Fibroblast of skin of scalp (primary cell): ENCODE measurements around the gene EWSR1.
A peak's percentile ranks its signal among the peaks of the same experiment; 100 is the strongest.

Experiments used
- DNase-seq: peaks from one replicate; pipeline ENCODE4 v3.0.0-alpha.2; 2013

EWSR1 gene

DNA sequence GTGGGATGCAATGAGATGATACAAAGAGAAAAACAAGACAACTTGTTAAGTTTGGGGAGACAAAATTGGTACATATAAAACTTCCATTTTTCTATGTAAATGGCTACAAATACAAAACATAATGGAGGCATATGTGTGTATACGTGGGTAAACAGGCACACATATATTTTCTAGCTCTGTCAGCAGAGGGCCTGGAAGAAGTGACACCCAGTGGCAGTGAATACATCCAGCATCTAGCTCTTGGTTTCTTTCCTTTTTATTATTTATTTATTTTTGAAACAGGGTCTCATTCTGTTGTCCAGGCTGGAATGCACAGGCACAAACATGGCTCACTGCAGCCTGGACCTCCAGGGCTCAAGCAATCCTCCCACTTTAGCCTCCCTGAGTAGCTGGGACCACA is 52.5 kb downstream of the EWSR1 start:
- peak; percentile 29 for DNase-seq

- DNase-seq: no peak
Observed at GRCh38 chr22:29323641-29324040, 55.6 kb downstream of the EWSR1 start.

DNA sequence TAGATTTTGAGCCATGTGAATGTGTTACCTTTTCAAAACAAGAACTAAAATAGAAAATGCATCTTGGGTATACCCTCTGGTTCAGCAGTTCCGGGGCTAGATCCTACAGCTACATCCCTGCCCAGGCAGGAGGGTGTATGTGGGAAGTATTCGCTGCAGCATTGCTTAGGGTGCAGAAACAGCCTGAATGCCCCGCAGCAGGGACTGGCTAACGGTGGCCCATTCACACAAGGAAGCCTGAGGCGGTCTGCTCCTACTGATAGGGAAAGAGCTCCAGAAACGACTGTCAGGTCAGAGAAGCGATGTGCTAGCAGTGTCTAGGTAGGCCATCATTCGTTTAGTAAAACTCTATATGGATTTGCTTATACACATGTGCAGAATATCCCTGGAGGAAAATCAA is 57.3 kb downstream of the EWSR1 start:
- DNase-seq: no peak

GRCh38 chr22:29325785-29326315 is 57.8 kb downstream of the EWSR1 start:
- DNase-seq: no peak

- no peak for DNase-seq
Observed at GRCh38 chr22:29326481-29326880, 58.4 kb downstream of the EWSR1 start.

DNA sequence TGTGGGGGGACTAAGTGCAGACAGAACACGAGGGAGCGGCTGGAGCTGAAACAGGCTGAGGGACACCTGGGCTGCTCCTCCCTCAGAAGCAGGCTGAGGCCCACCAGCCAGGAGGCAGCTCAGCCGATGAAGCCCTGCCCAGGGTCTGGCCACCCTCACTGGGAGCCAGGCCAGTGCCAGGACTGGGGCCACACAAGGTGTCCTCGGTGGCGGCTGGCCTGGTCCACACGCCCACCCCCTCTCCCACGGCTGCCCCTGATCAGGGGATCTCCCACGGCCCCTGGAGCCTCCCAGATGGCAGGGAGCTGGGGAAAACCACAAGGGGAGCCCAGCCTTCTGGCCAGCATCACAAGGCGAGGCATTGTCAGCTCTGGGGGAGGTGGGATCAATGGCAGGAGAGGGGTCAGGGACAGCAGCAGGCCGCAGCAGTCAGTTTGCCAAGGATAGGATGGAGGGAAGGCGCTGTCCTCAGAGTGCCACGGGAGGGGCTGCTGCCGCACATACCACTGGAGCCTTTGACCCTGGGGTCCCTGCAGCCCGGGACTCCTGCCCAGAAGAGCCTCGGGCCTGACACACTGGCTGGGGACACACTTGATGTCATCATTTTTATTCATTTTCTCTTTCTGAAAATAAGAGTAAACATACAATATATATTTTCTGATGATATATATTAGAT is 59.2 kb downstream of the EWSR1 start:
- no peak for DNase-seq

- DNase-seq: no peak
Observed at GRCh38 chr22:29328055-29328454, 60.0 kb downstream of the EWSR1 start.

- no peak for DNase-seq
Observed at GRCh38 chr22:29328566-29329500, 60.8 kb downstream of the EWSR1 start.

DNA sequence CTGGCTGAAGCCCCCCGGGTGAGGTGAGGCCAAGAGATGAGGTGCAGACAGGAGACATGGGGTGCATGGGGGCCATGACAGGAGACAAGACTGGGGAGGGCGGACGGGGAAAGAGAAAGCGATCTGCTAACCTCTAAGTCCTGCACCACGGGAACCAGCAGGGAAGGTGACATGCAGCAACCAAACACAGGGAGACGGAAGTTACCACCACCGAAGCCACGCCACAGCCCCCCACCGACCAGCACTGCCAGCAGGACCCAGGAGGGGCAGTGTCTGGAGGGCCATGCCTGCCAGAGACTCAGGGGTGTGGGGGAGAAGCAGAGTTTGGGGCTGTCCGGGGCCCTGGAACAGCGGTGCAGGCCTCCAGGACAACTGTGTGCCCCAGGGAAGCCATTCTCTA is 61.5 kb downstream of the EWSR1 start:
- no peak for DNase-seq

- no peak for DNase-seq
Observed at GRCh38 chr22:29330291-29330690, 62.2 kb downstream of the EWSR1 start.

DNA sequence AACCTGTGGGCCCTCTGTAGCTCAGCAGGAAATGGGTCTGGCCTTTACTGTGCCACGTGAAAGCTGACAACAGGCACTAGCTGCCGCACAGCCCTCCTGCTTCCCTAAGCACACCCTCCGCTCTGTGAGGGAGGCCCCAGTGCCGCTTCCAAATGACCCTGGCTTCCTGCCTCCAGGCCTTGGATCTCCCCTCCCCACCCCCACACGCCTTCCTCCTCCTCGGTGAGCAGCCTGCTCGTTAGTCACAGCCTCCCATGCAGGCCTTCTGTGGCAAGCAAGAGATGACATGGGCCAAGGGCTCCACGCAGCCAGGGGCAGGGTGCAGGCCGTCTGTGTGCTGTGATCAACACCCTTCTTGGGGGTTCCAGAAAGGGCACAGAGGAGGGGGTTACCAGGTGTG is 62.7 kb downstream of the EWSR1 start:
- peak; percentile 42 for DNase-seq

DNA sequence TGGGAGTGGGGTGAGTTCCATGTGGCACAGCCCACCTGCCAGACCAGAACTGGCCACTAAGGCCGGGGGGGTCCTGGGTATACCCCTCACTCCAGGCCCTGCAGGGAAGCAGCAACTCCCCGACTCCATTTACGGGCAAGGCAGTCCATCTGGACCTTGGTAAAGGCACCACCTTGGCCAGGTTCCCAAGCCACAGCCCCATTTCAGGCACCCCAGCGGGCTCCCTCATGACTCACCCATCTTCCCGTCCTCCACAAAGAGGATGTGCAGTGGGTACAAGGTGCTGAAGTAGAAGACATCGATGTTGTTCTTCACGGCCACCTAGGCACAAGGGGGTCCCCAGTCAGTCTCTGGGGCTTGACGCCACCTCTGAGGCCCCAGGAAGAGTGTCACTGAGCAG is 63.1 kb downstream of the EWSR1 start:
- DNase-seq: peak; percentile 17

DNA sequence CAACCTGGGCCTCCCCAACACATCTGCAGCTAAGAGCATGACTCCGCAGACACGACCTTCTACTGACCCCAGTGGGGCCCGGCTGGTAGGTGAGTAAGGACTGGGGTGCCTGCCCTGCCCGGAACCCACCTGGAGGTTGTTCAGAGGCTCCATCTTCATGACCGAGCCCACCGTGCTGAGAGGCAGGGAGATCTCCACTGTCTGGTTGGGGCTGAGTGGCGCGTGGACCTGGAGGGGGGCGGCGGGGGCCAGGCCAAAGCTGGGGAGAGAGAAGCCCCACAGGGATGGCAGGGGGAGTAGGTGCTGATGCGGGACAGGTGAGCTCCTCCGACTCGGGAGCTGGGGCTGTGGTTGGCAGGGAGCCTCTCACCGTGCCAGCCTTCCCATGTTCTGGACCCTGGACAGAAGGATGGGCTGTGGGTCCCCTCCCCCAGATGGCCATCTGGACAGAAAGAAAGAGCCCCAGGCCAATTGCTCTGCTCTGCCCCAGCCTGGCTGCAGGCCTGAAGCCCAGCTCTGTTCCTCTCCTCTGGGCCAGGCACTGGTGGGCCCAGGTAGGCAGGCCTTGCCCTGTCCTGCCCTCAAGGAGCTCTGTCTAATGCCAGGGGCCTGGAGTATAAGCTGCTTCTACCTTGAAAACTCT is 63.7 kb downstream of the EWSR1 start:
- DNase-seq: no peak

DNA sequence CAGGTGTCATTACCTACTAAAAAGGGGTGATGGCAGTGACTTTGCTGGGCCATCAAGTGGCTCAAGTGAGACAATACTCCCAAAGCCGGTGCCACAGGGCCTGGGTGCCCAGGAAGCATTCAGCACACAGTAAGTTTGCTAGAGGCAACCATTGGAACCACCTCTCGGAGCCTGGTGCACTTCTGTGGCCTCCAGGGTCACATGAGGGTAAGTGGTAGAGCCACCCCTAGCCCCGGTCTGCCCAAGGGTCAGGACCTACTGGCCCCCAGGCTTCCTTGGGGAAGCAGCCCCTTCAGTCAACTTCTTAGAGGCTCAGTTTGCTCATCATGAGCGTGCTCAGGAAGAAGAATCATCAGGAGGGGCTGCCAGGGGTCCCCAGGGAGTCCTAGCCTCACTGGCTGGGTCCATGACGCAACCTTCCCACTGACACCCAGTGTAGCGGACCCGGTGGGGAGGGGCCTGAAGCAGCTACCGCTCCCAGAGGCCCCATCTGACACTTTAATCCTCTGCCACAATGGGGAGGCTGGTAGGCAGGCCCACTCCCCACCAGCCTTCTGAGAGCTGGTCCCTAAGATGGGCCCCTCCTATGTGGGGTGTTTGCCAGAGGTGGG is 64.9 kb downstream of the EWSR1 start:
- no peak for DNase-seq

DNA sequence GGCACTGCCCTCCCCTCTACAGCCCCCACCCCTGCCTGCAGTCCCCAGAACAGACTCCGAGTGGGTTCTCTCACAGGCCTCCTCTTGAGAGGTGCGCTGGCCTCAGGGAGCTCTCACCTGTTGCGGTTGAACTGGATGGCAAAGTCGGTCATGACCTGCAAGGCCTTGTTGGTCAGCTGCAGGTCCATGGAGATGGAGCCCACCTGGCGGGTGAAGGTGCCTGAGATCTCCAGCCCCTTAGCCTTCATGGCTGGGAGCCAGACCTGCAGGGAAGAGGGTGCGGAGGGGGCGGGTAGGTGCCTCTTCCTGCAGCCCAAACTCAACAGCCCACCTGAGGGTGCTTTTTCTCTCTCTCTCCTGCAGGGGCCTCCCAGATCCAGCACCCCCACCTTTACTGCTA is 66.1 kb downstream of the EWSR1 start:
- no peak for DNase-seq

DNA sequence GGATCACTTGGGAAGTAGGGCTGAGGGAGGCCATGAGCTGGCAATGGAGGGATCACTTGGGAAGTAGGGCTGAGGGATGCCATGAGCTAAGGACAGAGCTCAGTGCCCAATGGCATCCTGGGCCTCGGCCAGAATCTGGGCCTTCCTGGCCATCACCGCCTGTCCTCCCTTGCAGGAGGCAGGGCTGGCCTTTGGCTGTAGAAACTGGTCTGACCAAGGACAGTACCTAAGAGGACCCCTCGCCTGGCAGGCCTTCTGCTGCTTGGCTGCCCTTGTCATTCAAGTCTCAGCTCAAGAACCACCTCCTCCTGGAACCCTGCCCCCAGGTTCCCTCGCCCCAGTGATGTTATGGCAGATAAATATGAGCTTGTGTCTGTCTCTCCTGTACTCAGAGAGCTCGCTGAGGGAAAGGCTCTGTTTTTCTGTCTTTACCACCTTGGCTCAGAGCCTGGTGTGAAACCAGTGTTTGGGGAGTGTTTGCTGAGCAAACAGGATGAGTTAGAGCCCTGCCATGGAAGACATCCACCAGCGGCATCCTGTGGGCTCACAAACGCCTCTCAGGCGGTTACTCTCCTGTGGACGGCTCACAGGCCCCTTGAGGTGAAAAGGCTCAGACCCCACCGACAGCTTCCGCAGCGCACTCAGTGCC is 66.8 kb downstream of the EWSR1 start:
- DNase-seq: no peak

- DNase-seq: no peak
Observed at GRCh38 chr22:29335656-29336055, 67.6 kb downstream of the EWSR1 start.

GRCh38 chr22:29336751-29337490 is 68.9 kb downstream of the EWSR1 start:
- no peak for DNase-seq

DNA sequence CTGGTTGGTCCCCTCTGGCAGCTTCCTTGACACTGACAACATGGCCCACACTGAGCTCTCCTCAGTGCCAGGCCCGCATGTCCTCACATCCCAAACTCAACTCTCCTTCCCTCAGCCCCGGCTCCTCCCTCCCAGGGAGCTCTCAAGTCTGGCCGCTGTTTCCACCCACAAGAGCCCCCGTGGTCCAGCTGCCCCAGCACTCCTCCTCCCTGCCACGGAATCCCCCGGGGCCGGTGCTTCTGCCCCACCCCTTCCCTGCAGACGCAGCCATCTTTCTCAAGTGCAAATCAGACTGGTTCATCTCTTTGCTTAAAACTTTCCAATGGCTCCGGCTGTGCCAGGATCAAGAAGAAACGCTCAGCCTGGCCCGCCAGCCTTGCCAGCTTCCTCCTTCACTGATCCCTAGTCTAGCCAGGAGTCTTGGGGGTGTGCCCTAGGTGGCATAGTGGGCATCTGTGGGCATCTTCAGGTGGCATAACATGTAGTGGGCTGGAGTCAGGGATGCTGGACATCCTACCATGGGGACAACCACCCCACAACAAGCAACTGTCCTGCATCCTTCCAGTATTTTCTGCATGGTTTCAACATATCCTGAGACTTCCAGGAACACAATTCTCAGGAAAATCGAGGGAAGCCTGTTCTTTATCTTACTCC is 69.7 kb downstream of the EWSR1 start:
- DNase-seq: no peak

DNA sequence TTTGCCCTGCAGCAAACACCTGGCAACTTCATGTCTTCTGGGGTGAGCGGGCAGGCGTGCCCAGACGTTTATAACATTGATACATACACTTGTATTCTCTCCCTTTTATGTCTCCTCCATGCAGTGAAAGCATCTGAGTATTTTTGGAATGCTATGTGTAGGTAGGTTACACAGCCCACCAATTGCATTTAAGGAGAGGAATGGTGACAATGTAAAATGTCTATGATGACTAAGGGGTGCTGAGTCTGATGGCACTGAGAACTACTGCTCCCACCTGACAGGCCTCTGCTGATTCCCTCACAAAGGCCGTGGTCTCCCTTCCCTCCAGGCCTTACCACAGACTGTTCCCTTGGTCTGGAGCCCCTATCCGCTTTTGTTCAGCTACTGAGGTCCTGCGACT is 70.3 kb downstream of the EWSR1 start:
- DNase-seq: no peak
